ENCODE data around the gene LPP.

LPP gene

GRCh38 chr3:188643736-188644135, 489.8 kb downstream of the LPP start:
- Histone ChIP-seq H3K9ac (ENCODE audit: low read length) (no peak overlapping the region), H3K4me3 (ENCODE audit: low read depth, low read length) (no peak overlapping the region), H3K4me1 (ENCODE audit: control insufficient read depth, insufficient read depth, low read length) (no peaks in the 10 kb centered on the region), H3K36me3 (ENCODE audit: control insufficient read depth, insufficient read depth, low read length) (no peaks in the 10 kb centered on the region), H3K9me3 (ENCODE audit: control insufficient read depth, insufficient read depth, low read depth, low read length) (no peaks in the 10 kb centered on the region), H3K27ac (ENCODE audit: low read depth, low read length) (no peak overlapping the region), H3K27me3 (ENCODE audit: control insufficient read depth, insufficient read depth, low read length) (no peaks in the 10 kb centered on the region)

GRCh38 chr3:188646592-188646991, 492.6 kb downstream of the LPP start:
- Histone ChIP-seq H3K27me3 (ENCODE audit: control insufficient read depth, insufficient read depth, low read length) (no peaks in the 10 kb centered on the region), H3K9me3 (ENCODE audit: control insufficient read depth, insufficient read depth, low read depth, low read length) (no peaks in the 10 kb centered on the region), H3K27ac (ENCODE audit: low read depth, low read length) (no peak overlapping the region), H3K4me3 (ENCODE audit: low read depth, low read length) (no peak overlapping the region), H3K9ac (ENCODE audit: low read length) (no peak overlapping the region), H3K36me3 (ENCODE audit: control insufficient read depth, insufficient read depth, low read length) (no peaks in the 10 kb centered on the region), H3K4me1 (ENCODE audit: control insufficient read depth, insufficient read depth, low read length) (no peaks in the 10 kb centered on the region)

- Histone ChIP-seq H3K4me1 (ENCODE audit: control insufficient read depth, insufficient read depth, low read length) (no peaks in the 10 kb centered on the region), H3K4me3 (ENCODE audit: low read depth, low read length) (no peak overlapping the region), H3K9me3 (ENCODE audit: control insufficient read depth, insufficient read depth, low read depth, low read length) (no peaks in the 10 kb centered on the region), H3K36me3 (ENCODE audit: control insufficient read depth, insufficient read depth, low read length) (no peaks in the 10 kb centered on the region), H3K9ac (ENCODE audit: low read length) (no peak overlapping the region), H3K27ac (ENCODE audit: low read depth, low read length) (no peak overlapping the region), H3K27me3 (ENCODE audit: control insufficient read depth, insufficient read depth, low read length) (no peaks in the 10 kb centered on the region)
Observed at GRCh38 chr3:188647237-188647636, 493.3 kb downstream of the LPP start.

GRCh38 chr3:188649521-188649920, 495.6 kb downstream of the LPP start:
- Histone ChIP-seq H3K9ac (ENCODE audit: low read length) (no peak overlapping the region), H3K9me3 (ENCODE audit: control insufficient read depth, insufficient read depth, low read depth, low read length) (no peaks in the 10 kb centered on the region), H3K27ac (ENCODE audit: low read depth, low read length) (no peak overlapping the region), H3K27me3 (ENCODE audit: control insufficient read depth, insufficient read depth, low read length) (no peaks in the 10 kb centered on the region), H3K4me3 (ENCODE audit: low read depth, low read length) (no peak overlapping the region), H3K4me1 (ENCODE audit: control insufficient read depth, insufficient read depth, low read length) (no peaks in the 10 kb centered on the region), H3K36me3 (ENCODE audit: control insufficient read depth, insufficient read depth, low read length) (no peaks in the 10 kb centered on the region)

GRCh38 chr3:188656196-188656982, 502.4 kb downstream of the LPP start:
- Histone ChIP-seq H3K4me3 (ENCODE audit: low read depth, low read length) (no peak overlapping the region), H3K27me3 (ENCODE audit: control insufficient read depth, insufficient read depth, low read length) (no peaks in the 10 kb centered on the region), H3K9me3 (ENCODE audit: control insufficient read depth, insufficient read depth, low read depth, low read length) (no peaks in the 10 kb centered on the region), H3K27ac (ENCODE audit: low read depth, low read length) (no peak overlapping the region), H3K4me1 (ENCODE audit: control insufficient read depth, insufficient read depth, low read length) (peaks cover 6% of the 10 kb centered on the region; the same call in 1 of the 2 replicates), H3K36me3 (ENCODE audit: control insufficient read depth, insufficient read depth, low read length) (no peaks in the 10 kb centered on the region), H3K9ac (ENCODE audit: low read length) (no peak overlapping the region)

GRCh38 chr3:188658606-188659005, 504.6 kb downstream of the LPP start:
- no peak overlapping the region for H3K9ac ChIP-seq (ENCODE audit: low read length)
- H3K36me3 ChIP-seq (ENCODE audit: control insufficient read depth, insufficient read depth, low read length) = no peaks in the 10 kb centered on the region
- no peak overlapping the region for H3K4me3 ChIP-seq (ENCODE audit: low read depth, low read length)
- H3K27ac ChIP-seq (ENCODE audit: low read depth, low read length) = no peak overlapping the region
- peaks cover 6% of the 10 kb centered on the region; the same call in 1 of the 2 replicates for H3K4me1 ChIP-seq (ENCODE audit: control insufficient read depth, insufficient read depth, low read length)
- H3K9me3 ChIP-seq (ENCODE audit: control insufficient read depth, insufficient read depth, low read depth, low read length) = no peaks in the 10 kb centered on the region
- H3K27me3 ChIP-seq (ENCODE audit: control insufficient read depth, insufficient read depth, low read length) = no peaks in the 10 kb centered on the region

GRCh38 chr3:188659449-188660090, 505.6 kb downstream of the LPP start:
- no peak overlapping the region for H3K4me3 ChIP-seq (ENCODE audit: low read depth, low read length)
- peaks cover 6% of the 10 kb centered on the region; the same call in 1 of the 2 replicates for H3K4me1 ChIP-seq (ENCODE audit: control insufficient read depth, insufficient read depth, low read length)
- no peak overlapping the region for H3K27ac ChIP-seq (ENCODE audit: low read depth, low read length)
- H3K36me3 ChIP-seq (ENCODE audit: control insufficient read depth, insufficient read depth, low read length) = no peaks in the 10 kb centered on the region
- H3K9me3 ChIP-seq (ENCODE audit: control insufficient read depth, insufficient read depth, low read depth, low read length) = no peaks in the 10 kb centered on the region
- no peak overlapping the region for H3K9ac ChIP-seq (ENCODE audit: low read length)
- no peaks in the 10 kb centered on the region for H3K27me3 ChIP-seq (ENCODE audit: control insufficient read depth, insufficient read depth, low read length)

GRCh38 chr3:188660415-188660814, 506.5 kb downstream of the LPP start:
- H3K27ac ChIP-seq (ENCODE audit: low read depth, low read length) = no peak overlapping the region
- no peaks in the 10 kb centered on the region for H3K36me3 ChIP-seq (ENCODE audit: control insufficient read depth, insufficient read depth, low read length)
- H3K27me3 ChIP-seq (ENCODE audit: control insufficient read depth, insufficient read depth, low read length) = no peaks in the 10 kb centered on the region
- H3K9me3 ChIP-seq (ENCODE audit: control insufficient read depth, insufficient read depth, low read depth, low read length) = no peaks in the 10 kb centered on the region
- H3K4me1 ChIP-seq (ENCODE audit: control insufficient read depth, insufficient read depth, low read length) = peaks cover 6% of the 10 kb centered on the region; the same call in 1 of the 2 replicates
- no peak overlapping the region for H3K9ac ChIP-seq (ENCODE audit: low read length)
- H3K4me3 ChIP-seq (ENCODE audit: low read depth, low read length) = no peak overlapping the region

GRCh38 chr3:188661806-188662205, 507.8 kb downstream of the LPP start:
- Histone ChIP-seq H3K9ac (ENCODE audit: low read length) (no peak overlapping the region), H3K27ac (ENCODE audit: low read depth, low read length) (no peak overlapping the region), H3K4me3 (ENCODE audit: low read depth, low read length) (no peak overlapping the region), H3K9me3 (ENCODE audit: control insufficient read depth, insufficient read depth, low read depth, low read length) (no peaks in the 10 kb centered on the region), H3K36me3 (ENCODE audit: control insufficient read depth, insufficient read depth, low read length) (no peaks in the 10 kb centered on the region), H3K4me1 (ENCODE audit: control insufficient read depth, insufficient read depth, low read length) (no peaks in the 10 kb centered on the region), H3K27me3 (ENCODE audit: control insufficient read depth, insufficient read depth, low read length) (no peaks in the 10 kb centered on the region)

GRCh38 chr3:188662214-188662613, 508.3 kb downstream of the LPP start:
- Histone ChIP-seq H3K27me3 (ENCODE audit: control insufficient read depth, insufficient read depth, low read length) (no peaks in the 10 kb centered on the region), H3K9me3 (ENCODE audit: control insufficient read depth, insufficient read depth, low read depth, low read length) (no peaks in the 10 kb centered on the region), H3K4me3 (ENCODE audit: low read depth, low read length) (no peak overlapping the region), H3K36me3 (ENCODE audit: control insufficient read depth, insufficient read depth, low read length) (no peaks in the 10 kb centered on the region), H3K9ac (ENCODE audit: low read length) (no peak overlapping the region), H3K4me1 (ENCODE audit: control insufficient read depth, insufficient read depth, low read length) (no peaks in the 10 kb centered on the region), H3K27ac (ENCODE audit: low read depth, low read length) (no peak overlapping the region)

GRCh38 chr3:188662795-188663194, 508.8 kb downstream of the LPP start:
- Histone ChIP-seq H3K27ac (ENCODE audit: low read depth, low read length) (no peak overlapping the region), H3K9me3 (ENCODE audit: control insufficient read depth, insufficient read depth, low read depth, low read length) (no peaks in the 10 kb centered on the region), H3K27me3 (ENCODE audit: control insufficient read depth, insufficient read depth, low read length) (no peaks in the 10 kb centered on the region), H3K4me1 (ENCODE audit: control insufficient read depth, insufficient read depth, low read length) (no peaks in the 10 kb centered on the region), H3K4me3 (ENCODE audit: low read depth, low read length) (no peak overlapping the region), H3K9ac (ENCODE audit: low read length) (no peak overlapping the region), H3K36me3 (ENCODE audit: control insufficient read depth, insufficient read depth, low read length) (no peaks in the 10 kb centered on the region)
